ENCODE measurements around the gene STAT5A. TPM values are rescaled to one million over a fixed set of nuclear protein-coding genes. Genes with fewer than 3 reads are reported as not detected.

The STAT5A gene
- total RNA-seq (2022; extraction: Qiagen RNA extraction) = 5.5 to 7.8 TPM (median 6.2 TPM) in 5 replicates

DNA sequence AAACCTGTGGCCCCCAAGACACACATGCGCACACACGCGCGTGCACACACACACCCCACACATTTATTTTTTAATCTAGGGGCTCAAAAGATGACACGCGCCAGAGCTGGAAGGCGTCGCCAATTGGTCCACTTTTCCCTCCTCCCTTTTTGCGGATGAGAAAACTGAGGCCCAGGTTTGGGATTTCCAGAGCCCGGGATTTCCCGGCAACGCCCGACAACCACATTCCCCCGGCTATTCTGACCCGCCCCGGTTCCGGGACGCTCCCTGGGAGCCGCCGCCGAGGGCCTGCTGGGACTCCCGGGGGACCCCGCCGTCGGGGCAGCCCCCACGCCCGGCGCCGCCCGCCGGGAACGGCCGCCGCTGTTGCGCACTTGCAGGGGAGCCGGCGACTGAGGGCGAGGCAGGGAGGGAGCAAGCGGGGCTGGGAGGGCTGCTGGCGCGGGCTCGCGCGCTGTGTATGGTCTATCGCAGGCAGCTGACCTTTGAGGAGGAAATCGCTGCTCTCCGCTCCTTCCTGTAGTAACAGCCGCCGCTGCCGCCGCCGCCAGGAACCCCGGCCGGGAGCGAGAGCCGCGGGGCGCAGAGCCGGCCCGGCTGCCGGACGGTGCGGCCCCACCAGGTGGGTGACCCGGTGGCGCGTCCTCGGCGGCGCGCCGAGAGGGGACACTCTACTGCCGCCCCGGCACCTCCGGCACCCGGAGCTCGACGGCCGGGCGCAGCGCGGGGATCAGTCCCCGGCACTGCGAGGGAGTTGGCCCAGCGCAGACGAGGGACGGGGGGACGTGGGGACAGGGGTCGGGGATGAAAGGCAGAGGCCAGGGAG lies at the start of gene STAT5A:
Gene STAT5A, plus strand, starts transcription at position 522 of the 826 bp plus-strand sequence. CDS start 914 bp downstream, outside the sequence.

DNA sequence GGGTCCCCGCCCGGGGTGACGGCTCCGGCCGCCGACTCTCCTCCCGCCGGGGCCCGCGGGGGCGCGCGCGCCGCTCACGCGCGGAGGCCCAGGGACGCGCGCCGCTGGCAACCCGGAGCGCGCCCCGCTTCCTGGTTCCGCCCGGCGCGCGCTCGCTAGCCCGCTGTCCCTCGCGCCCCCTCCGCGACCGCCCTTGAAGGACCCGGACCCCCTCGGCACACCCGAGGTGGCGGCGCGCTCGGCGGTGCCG lies 12.0 kb upstream of the STAT5A start, which contains the start of gene STAT5B:
Gene STAT5B, minus strand, starts transcription at position 33 of the 250 bp plus-strand sequence. CDS start 44,264 bp downstream, outside the sequence.

Other genes with a start within 250 kb of the STAT5A start
- 0.50 to 0.84 TPM (median 0.68 TPM) in 5 replicates for gene C17orf113, start 237.9 kb upstream of the STAT5A start, total RNA-seq (2022; extraction: Qiagen RNA extraction)
- 0.15 to 0.29 TPM (median 0.16 TPM) in 5 replicates for gene ZNF385C, start 190.0 kb upstream of the STAT5A start, total RNA-seq (2022; extraction: Qiagen RNA extraction)
- gene DHX58, start 175.8 kb upstream of the STAT5A start, total RNA-seq (2022; extraction: Qiagen RNA extraction) = 0.25 to 0.66 TPM (median 0.45 TPM) in 5 replicates
- gene KAT2A, start 167.1 kb upstream of the STAT5A start, total RNA-seq (2022; extraction: Qiagen RNA extraction) = 35.2 to 51.5 TPM (median 44.8 TPM) in 5 replicates
- gene HSPB9, start 165.7 kb upstream of the STAT5A start, total RNA-seq (2022; extraction: Qiagen RNA extraction) = not detected in 5 replicates
- 221 to 267 TPM (median 261 TPM) in 5 replicates for gene RAB5C, start 133.5 kb upstream of the STAT5A start, total RNA-seq (2022; extraction: Qiagen RNA extraction)
- gene KCNH4, start 107.4 kb upstream of the STAT5A start, total RNA-seq (2022; extraction: Qiagen RNA extraction) = 0.28 to 0.48 TPM (median 0.41 TPM) in 5 replicates
- 0.44 TPM in 1 of 5 replicates, not detected in the others for gene HCRT, start 103.0 kb upstream of the STAT5A start, total RNA-seq (2022; extraction: Qiagen RNA extraction)
- 16.2 to 21.3 TPM (median 20.1 TPM) in 5 replicates for gene GHDC, start 94.0 kb upstream of the STAT5A start, total RNA-seq (2022; extraction: Qiagen RNA extraction)
- 22.1 to 30.7 TPM (median 27.2 TPM) in 5 replicates for gene STAT5B, start 12.1 kb upstream of the STAT5A start, total RNA-seq (2022; extraction: Qiagen RNA extraction)
- 62.3 to 77.0 TPM (median 74.2 TPM) in 5 replicates for gene STAT3, start 99.9 kb downstream of the STAT5A start, total RNA-seq (2022; extraction: Qiagen RNA extraction)
- 373 to 459 TPM (median 442 TPM) in 5 replicates for gene CAVIN1, start 134.8 kb downstream of the STAT5A start, total RNA-seq (2022; extraction: Qiagen RNA extraction)
- gene ATP6V0A1, start 170.4 kb downstream of the STAT5A start, total RNA-seq (2022; extraction: Qiagen RNA extraction) = 32.1 to 46.4 TPM (median 38.1 TPM) in 5 replicates
- 31.0 to 51.3 TPM (median 43.8 TPM) in 5 replicates for gene NAGLU, start 247.7 kb downstream of the STAT5A start, total RNA-seq (2022; extraction: Qiagen RNA extraction)